ENCODE measurements around the gene OSBPL10.

The OSBPL10 gene

DNA sequence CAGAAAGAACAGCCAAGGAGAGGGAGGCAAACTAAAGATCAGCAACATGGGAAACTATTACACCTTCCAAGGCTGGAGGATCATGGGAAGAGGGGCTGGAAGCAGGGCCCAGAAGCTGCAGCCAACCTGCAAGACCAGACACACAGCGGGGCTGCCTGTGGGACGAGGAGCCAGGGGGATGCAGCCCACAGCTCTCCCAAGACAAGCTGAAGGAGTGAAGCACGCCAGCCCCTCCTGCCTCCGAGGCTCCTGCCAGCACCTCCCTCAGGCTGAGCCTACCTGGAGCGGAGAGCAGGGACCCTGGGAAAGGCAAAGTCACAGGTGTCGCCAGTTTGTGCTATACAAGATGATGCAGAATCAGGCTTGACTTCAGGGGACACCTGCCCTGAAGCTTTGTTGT, 133.3 kb downstream of the OSBPL10 start:
- no peak for DNase-seq

DNA sequence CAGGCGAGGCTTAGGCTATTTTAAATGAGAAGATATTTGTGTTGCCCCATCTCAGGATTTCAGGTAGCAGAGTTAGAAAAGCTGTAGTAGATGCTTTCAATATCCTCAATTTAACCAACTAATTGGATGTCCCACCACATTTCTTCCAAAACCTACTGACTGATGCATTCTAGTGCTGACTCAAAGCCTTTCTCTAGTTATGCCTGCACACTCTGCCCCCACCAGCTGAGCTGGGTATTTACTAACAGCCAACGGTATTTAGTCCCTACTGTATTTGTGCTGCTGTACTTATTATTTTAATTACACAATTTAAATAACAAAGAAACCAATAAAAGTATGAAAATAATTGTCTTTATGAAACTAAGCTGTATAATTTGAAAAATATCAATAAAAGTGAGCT, 139.5 kb downstream of the OSBPL10 start:
- no peak for DNase-seq

DNA sequence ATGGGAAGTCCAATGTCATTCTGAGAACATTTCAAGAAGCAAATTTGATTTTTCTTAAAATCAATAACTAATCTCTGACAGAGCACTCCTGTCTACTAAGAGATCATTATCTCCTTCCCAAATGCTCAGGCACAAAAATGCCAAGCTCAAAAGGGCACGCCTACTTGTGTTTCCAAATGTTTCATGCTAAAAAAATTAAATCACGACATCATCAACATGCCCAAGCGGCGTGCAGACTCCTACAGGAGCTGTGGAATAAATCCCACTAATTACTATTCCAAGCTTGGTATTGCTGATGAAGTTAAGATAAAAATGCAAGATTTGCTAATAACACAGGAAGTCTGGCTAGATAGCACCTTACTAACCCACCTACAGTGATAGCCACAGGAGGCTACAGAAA, 140.8 kb downstream of the OSBPL10 start:
- peak; percentile 33 for DNase-seq

DNA sequence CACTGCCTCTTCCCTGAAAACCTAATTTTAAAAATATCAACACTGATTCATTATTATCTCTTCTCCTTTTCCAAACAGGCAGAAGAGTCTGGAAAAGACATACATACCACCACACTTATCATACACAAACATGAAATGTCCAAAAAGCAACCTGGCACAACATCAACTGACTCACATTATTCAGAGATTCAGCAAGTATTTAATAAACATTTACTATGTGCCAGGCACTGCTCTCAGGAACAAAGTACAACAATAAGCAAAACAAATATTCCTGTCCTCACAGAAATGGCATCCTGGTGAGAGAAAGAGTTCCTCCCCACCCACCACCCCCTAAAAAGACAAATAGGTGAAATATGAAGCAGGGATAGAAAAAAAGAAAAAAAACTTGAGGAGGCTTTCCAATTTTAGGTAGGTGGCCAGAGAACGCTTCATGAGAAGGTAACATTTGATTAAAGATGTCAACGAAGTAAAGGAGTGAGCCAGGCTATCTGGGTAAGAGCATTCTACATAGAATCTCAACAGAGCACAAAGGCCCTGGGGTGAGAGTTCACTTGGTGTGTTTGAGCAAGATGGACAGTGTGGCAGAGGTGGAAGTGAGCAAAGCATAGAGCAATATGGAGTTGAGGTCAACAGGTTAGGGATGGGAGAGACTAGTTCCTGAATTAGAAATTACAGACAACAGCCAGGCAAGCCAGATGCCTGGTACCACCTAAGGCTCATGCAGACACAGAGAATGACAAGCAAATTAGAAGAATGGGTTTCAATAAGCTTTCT, 141.7 kb downstream of the OSBPL10 start:
- DNase-seq = no peak

DNA sequence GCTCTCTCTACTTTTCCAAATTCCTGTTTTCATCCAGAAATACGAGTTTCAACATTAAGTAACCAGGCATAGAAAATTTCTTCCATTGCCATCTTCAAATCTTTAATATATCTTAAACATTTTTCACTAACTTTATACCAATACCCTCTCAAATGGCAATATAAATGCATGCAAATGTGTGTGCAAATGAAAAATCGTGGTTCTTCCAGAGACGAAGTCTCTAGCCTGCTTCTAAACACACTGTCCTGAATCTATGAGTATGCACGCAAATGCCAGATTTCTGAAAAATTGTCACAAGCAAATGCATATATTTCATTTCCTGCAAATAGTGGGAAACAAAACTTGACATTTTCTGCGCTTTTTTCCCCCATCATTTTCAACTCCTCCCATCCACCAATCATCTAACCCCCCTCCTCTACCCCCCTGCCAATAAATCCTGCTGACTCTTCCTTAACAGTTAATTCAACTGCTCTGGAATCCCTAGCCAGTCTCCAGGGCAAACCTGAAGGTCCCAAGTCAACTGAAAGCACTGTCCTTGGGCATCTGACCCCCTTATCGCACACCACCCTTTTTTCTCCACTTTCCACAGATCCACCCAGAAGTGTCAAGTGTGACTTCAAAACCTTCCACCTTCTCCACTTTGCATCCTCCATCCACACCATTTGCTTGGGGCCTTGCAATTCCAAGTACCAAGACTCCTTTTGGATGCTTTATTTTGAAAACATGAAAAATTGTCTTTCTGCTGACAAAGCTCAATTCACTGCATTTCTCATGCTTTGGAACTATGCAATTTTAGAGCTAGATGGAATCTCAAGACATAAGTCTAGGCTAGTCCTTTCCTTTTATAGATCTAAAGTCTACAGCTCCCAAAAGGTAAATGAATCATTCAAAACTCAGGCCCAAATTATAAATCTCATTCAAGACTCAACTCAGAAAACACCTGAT, 144.7 kb downstream of the OSBPL10 start:
- no peak for DNase-seq

DNA sequence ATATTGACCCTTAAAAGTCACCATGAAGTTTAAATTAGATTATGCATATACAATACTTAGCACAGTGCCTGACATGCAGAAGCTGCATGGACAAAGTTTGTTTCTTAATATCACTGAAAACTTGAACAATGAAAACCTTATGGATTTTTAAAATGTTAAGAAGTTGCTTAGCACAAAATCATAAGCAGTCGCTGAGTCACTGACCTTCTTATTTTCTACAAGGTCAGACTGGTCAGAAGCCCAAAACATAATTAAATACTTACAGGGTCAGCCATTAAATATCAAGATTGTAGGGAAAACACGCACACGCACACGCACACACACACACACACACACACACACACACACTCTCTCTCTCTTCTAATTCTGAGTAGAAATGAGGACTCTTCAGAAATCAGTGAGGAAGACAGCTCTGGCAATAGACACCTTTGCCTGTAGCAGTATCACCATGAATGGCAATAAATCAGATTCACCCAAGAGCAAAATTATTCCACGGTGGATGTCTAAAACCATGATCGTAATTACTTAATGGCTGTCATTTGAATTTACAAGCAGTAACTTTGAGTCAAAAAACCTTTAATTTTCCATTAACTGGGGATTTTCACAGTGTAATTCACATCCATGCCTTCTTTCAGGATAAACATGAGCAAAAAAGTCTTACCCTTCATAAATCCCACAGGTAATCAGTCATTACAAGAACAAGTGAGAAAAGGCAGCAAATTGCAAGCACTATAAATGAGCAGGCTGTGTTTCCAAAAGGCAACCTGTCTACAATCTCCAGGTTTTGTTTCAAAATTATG, 147.5 kb downstream of the OSBPL10 start:
- peak; percentile 2 for DNase-seq

DNA sequence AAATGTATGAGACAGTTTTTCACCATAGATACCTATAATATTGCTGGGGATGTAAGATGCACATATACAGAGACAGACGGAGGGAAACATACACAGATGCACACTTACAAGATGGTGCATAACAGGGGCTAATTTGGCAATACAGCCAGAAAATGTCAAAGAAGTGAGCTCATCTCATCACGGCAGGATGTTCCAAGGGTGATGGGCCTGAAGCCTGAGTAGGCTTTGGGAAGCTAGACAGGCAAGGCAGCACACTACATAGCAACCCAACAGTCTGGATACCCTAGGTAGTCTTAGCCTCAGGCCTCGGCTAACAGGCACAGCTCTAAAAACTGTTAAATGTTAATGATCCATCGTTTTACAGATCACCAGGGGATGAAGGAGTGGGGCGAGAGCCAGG, 148.5 kb downstream of the OSBPL10 start:
- no peak for DNase-seq

DNA sequence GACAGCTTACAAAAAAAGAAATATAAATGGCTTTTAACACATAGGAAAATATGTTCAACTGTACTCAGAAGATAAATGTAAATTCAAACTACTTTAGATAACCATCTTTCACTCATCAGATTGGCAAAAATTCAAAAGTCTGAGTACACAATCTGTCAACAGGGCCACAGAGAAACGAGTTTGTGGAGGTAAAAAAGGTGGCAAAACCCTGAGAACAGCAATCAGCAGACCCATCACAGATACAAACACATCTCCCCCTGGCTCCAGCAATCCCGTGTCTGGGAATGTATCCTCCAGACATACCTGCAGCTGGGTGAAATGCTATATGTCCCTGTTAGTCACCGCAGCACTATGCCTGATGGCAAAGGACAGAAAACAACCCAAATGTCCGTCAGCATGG, 149.5 kb downstream of the OSBPL10 start:
- DNase-seq = no peak

DNA sequence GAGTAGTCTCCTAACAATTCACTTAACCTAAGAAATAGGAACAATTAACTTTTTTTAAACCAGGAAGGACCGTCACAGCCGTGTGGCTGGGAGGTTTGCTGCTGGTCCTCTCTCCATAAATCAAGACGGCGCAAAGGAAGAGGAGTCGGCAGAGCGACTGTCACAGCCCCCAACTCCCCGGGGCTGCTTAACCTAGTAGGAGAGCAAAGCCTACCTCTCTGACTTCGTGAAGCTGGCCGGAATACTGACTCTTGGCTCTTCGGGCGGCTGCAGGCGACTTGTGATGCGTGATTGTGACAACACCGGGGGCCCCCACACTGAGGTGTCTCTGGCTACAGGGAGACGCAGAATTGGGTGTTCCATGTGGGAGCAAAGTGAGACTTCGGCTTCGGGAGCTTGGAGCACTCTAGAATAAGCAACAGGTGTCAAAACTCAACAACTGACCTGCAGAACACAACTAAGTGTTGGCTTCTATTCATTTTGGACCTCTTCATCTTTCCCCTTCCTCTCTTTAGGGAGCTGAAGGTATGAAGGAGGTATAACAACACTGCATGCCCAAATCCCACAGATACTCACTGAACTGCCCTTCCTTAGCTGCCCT, 151.1 kb downstream of the OSBPL10 start:
- DNase-seq = no peak

DNA sequence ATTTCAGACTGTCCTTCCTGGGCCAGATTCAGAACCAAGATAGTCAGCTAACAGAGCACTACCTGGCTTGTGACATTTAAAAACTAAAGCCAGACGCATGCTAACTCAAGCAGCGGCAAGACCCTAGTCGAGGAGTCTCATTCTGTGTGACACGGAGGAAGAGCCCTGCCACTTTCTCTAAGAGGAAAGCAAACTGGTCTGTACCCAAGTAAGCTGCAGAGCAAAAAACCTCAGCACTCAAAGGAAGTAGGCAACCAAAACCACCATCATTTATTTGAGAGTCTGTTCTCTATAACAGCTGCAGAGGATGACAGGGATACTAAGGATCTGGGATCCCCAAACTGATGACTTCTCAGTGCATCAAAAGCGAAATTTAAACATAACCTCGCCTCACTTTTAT, 152.1 kb downstream of the OSBPL10 start:
- DNase-seq = no peak

DNA sequence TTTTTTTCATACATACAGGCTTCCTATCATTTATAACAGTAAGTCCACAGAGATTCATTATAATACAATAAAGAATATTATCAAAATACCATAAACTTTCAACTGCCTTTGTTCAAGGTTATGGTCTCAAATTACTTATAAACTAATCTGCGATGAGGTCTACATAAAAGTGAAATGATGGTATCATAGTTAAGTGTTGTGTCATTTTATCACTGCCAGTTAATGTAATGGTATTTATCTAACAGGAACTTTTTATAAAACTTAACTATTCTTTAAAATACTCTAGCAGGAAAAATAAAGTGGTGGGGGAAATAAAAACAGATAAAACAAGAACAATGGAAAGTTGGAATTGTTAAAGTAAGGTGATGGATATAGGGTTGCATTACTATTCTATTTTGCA, 153.1 kb downstream of the OSBPL10 start:
- no peak for DNase-seq

DNA sequence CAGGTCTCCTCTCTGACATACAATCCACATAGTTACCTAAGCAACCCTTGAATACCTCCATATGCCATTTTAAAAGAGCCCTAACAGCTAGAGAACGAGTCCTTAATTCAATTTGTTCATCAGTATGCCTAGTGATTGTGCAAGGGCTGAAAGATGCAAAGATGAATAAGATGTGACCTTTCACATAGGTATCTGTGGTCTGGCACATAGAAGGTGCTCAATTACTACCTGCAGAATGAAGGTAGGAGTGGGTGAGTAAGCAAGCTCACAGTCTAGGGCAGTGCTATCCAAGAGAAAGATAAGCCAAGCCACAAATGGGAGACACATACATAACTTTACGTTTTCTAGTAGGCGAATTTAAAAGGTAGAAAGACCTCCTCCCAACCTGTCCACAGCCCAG, 157.9 kb downstream of the OSBPL10 start:
- no peak for DNase-seq

DNA sequence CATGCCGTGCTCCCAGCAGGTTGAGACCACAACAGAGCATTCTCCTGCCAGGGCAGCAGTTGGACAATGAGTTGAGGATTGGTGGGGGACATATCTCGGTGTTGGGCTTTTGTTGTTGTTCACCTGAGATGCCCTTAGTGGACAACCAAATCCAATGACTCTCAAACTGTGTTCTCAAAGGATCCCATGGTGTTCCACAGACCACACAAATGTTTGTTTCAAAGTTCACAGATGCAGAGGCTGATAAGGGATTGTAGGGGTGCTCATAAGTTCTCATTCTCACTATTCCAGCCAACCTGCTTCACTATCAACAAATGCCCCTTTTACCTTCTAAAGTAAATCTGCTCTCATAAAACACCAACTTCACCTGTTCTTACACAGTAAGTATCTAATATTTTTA, 159.9 kb downstream of the OSBPL10 start:
- DNase-seq = no peak

DNA sequence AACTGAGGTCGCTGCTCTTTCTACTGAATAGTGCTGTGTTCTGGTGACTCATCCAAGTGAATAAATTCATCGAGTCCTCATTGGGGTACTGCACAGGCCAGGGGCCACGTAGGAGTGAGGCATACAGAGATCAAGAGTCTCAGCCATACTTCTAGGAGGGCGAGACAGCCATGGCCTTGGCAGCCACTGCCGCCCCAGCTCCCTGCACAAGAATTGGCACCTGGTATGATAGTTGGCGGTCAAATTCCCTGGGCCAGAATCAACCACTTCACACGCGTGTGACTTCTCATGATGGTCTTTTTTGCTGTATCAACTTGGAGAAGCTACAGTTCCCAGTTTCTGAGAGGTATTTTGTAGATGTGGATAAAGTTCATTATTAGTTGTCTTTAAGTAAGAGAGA, 161.6 kb downstream of the OSBPL10 start:
- no peak for DNase-seq

DNA sequence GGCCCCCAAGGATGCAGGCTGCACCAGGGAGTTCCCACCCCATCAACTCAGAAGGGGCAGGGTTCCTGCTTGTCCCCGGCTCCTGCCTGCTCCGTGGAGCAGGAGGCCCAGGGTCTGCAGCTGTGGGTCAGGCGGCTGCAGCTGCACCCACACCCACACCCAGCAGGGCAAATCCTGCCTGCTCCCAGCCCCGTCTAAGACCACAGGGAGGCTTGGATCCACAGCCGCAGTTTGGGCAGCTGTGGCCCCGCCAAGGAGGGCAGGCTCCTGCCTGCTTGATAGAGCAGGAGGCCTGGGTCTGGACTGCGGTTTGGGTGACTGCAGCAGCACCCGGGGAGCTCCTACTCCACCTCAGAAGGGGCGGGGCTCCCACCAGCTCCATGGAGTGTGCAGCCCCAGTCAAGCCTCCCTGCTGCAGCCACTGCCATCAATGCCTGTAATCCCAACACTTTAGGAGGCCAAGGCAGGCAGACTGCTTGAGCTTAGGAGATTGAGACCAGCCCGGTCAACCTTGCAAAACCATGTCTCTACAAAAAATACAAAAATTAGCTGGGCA, 163.6 kb downstream of the OSBPL10 start:
- no peak for DNase-seq

DNA sequence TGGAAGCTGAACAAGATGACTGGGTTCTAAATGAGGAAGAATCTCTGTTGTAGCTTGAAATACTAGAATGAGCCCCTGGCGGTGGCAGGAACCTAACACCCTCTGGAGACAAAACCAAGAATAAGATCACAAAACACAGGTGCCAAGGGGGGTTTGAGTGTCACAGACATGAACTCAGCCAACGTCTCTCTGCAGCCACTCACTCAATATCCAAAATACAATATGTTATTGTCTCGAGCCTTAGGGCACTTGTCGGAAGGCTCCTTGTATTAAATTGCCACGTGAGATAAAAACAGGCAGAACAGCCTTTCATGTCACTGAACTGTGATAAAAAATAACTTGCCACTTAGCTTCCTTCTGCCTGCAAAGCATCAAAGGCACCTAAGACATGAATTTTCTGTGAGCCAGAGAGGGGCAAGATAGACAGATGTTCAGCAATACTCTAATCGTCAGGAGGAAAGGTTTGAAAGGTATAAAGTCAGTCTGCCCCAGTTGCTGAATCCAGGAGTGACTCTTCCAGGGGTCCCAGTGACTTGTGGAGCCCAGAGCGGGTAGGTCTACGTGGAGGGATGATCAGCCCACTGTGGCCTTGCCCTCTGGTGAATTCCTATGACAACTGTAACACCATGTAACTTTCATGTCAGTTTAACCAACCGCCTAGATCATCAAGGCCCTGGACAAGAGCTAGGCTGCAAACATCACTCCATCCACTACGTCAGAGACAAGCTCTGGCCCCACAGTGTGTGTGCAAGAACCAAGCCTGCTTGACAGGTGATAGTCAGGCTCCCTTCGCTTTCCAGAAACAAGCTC, 165.2 kb downstream of the OSBPL10 start:
- DNase-seq = no peak

DNA sequence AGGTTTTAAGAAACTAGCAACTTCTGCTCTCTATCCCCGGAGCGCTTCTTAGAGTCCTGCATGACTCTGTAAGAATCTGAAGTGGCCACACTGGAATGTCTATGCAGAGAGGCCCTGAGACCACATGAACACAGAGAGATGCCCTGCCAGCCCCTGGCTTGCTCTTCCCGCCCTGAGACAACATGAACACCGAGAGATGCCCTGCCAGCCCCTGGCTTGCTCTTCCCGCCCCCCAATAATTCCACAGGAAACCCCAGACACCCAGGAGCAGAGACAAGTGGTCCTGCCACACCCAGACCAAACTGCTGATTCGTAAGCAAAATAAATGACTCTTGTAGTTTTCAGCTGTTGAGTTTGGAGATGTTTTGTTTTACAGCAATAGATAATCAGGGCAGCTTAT, 166.1 kb downstream of the OSBPL10 start:
- no peak for DNase-seq

DNA sequence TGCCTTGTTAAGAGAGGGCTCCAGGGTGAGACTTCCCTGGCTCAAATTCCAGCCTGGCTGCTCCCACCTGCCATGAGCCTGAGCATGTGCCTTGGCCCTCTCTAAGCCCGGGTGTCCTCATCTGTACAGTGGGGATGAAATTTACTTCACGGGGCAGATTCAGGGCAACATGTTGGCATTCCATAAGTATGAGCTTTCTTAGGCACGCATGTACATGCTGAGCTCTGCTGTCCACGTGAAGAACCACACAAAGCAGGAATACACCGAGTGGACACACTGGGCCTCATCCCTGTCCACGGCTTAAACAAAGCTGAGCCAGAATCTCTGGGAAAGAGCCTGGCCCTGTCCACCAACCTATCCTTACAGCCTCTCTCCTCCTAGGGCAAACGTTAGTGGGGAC, 167.4 kb downstream of the OSBPL10 start:
- no peak for DNase-seq

DNA sequence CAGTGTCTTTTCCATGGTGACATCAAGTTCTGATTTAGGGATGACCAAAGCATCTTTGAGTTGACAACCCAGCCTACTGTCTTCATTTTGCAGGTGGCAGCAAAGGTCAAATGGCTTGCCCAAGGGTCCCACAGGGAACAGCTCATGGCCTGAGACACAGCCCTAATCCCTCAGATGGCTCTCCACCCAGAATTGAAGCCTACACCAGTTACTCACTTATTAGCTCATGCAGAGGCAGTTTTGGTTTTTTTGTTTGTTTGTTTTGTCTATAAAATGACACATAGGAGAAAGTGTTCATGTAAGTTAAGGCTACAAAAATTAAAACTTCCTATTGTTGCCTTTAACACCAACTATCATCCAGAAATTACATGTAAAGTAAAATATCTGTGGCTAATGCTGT, 167.9 kb downstream of the OSBPL10 start:
- no peak for DNase-seq

DNA sequence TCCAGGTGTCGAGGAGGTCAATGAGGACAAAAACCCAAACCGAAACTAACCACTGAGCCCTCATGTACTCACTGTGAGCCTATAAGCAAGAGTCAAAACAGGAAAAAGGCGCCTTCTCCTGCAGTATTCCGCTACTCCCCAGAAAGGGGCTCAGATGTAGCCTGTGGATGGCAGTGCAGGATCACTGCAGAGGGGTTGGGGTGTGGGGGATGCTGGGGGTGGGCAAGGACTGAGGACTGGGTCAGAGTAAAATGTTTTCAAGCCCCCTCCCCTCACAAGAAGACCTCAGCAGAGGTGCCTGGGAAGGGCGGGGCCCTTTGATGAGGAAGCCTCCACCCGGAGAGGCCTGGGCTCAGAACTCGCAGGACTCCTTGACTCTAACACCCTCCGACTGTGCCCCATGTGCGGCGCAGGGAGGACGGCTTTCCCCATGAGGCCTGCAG, 170.1 kb downstream of the OSBPL10 start:
- no peak for DNase-seq

DNA sequence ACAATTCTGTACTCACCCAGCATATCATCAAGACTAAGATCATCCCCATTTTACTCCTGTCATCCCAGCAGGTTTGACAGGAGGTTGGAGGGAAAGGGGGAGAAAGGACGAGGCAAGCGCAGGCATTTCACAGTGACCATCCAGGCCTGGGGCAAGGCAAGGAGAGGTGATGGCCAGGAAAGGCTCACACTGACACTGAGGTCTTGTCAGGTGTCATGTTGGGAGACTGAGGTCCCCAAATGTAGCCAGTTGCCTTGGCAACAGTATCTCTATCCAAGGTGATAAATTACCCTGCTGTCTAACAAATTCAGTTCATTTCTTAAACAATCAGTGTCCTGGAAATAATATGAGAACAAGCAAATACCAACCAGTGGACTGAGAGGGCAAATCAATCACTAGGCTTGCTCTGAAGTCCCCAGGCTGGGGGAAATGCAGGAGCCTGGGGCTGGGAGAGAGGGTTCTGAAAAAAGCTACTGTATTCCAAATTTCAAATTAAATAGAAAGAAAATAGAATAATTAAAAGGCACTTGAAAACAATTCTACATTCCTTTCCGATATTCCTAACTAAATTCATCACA, 172.8 kb downstream of the OSBPL10 start:
- no peak for DNase-seq

Measured in NCI-H69 (cell line).